K562 (cell line): ENCODE measurements around the gene EPB42. TPM values are rescaled to one million over a fixed set of nuclear protein-coding genes. Genes with fewer than 3 reads are reported as not detected.

Experiments used
- ATAC-seq: fragments of 200-7000 bp; cut with Tn5 transposase; 3 replicates; pipeline ENCODE4 v1.9.1; 2020; ENCODE audit warnings: moderate library complexity
- BruUV-seq: library from RNA; stranded (reverse); fragments of 400-500 nt; replicated peaks from 2 replicates; lab custom pipeline; 2021; lab: Mats Ljungman, UMichigan
- CTCF ChIA-PET: fragments of 300-600 bp; formaldehyde crosslinking; extraction: SDS; loops from one replicate; lab custom pipeline; 2021; ENCODE audit warnings: low intra/inter-chr PET ratio; lab: Yijun Ruan, JAX
- POLR2A ChIA-PET: fragments of 300-600, 350-650 bp; sonication (Branson Sonifier 250); formaldehyde crosslinking; extraction: SDS; loops from one replicate; lab custom pipeline; 2021; ENCODE audit warnings: antibody characterized with exemption, inconsistent platforms; lab: Yijun Ruan, JAX
- DNase-seq, 4 experiments: peaks; one replicate each; pipeline versions ENCODE4 v3.0.0 to v3.0.0-alpha.2; 2011 to 2018; ENCODE audit warnings: low spot score in 3 of 4, mixed read lengths in 3 of 4; ENCODE audit errors: extremely low read depth in 1 of 4
- FAIRE-seq: peaks from 2 replicates; lab custom pipeline; 2011; peaks lifted over from hg19 to GRCh38; lab: Jason Lieb, UNC
- H2AFZ ChIP-seq: 2 replicates; pipeline ENCODE4 v1.6.0; 2011; ENCODE audit warnings: low read depth, low read length, control low read depth, inconsistent platforms
- H3K27ac ChIP-seq: fragments of 200-600 bp; 3 replicates; pipeline ENCODE4 v1.8.0; 2011; ENCODE audit warnings: low read depth, mild to moderate bottlenecking, control low read depth, inconsistent platforms, low read length, moderate library complexity, mixed read lengths; ENCODE audit errors: extremely low read depth
- H3K27me3 ChIP-seq, 2 experiments: fragments of 300-600 bp in 1 of 2; 2 replicates in 1 of 2; 3 replicates in 1 of 2; pipeline versions ENCODE4 v1.6.0 to v1.8.0; 2011; ENCODE audit warnings: inconsistent platforms in 2 of 2, low read length in 2 of 2, mild to moderate bottlenecking in 1 of 2, mixed read lengths in 1 of 2, moderate library complexity in 1 of 2; ENCODE audit not compliant: control insufficient read depth in 2 of 2, insufficient read depth in 2 of 2
- H3K36me3 ChIP-seq: fragments of 300-600 bp; 3 replicates; pipeline ENCODE4 v1.8.0; 2011; ENCODE audit warnings: mild to moderate bottlenecking, low read length, inconsistent platforms; ENCODE audit not compliant: control insufficient read depth, insufficient read depth
- H3K4me1 ChIP-seq, 2 experiments: fragments of 200-600 bp in 1 of 2; replicated peaks in 1 of 2; 2 replicates in 1 of 2; 3 replicates in 1 of 2; pipeline versions ENCODE4 v1.5.1 to v1.8.0; 2011; ENCODE audit warnings: inconsistent platforms in 2 of 2, low read length in 2 of 2, mild to moderate bottlenecking in 1 of 2, mixed read lengths in 1 of 2, moderate library complexity in 1 of 2; ENCODE audit not compliant: control insufficient read depth in 2 of 2, insufficient read depth in 2 of 2
- H3K4me2 ChIP-seq: 2 replicates; pipeline ENCODE4 v1.6.1; 2011; ENCODE audit warnings: low read length, control low read depth, inconsistent platforms, mixed read lengths; ENCODE audit not compliant: insufficient read depth
- H3K4me3 ChIP-seq: fragments of 200-600 bp; sonication (generic), shearing (Covaris generic); 2 replicates; pipeline ENCODE4 v1.5.1; 2016; ENCODE audit warnings: control low read depth, inconsistent platforms
- H3K79me2 ChIP-seq: fragments of 200-600 bp; 3 replicates; pipeline ENCODE4 v1.8.0; 2011; ENCODE audit warnings: low read length, inconsistent platforms; ENCODE audit not compliant: control insufficient read depth, insufficient read depth
- H3K9ac ChIP-seq, 2 experiments: 2 replicates each; pipeline versions ENCODE4 v1.6.0 to v1.6.1; 2011; ENCODE audit warnings: low read depth in 2 of 2, low read length in 2 of 2, control low read depth in 1 of 2, inconsistent platforms in 1 of 2, mild to moderate bottlenecking in 1 of 2, mixed read lengths in 1 of 2; ENCODE audit not compliant: insufficient read depth in 1 of 2
- H3K9me1 ChIP-seq: one replicate; pipeline ENCODE4 v1.6.0; 2011; ENCODE audit warnings: inconsistent platforms, mild to moderate bottlenecking, low read length, moderate library complexity; ENCODE audit not compliant: control insufficient read depth, insufficient read depth
- H3K9me3 ChIP-seq: replicated peaks from 2 replicates; pipeline ENCODE4 v1.5.1; 2011; ENCODE audit warnings: low read depth, low read length, inconsistent platforms; ENCODE audit not compliant: control insufficient read depth, insufficient read depth
- H4K20me1 ChIP-seq: replicated peaks from 2 replicates; pipeline ENCODE4 v1.6.1; 2011; ENCODE audit warnings: low read length, inconsistent platforms, mixed read lengths; ENCODE audit not compliant: control insufficient read depth, insufficient read depth
- ELK1 ChIP-seq: sonication (generic); formaldehyde crosslinking; IDR thresholded peaks from 2 replicates; pipeline ENCODE4 v1.8.1; 2022; ENCODE audit warnings: missing genetic modification reagents
- HNRNPUL1 ChIP-seq: fragments of 200-400 bp; formaldehyde crosslinking; IDR thresholded peaks from 2 replicates; pipeline ENCODE4 v1.6.1; 2017; ENCODE audit warnings: low read length
- KLF13 ChIP-seq: fragments of 450-650 bp; IDR thresholded peaks from 2 replicates; pipeline ENCODE4 v1.6.1; 2016; ENCODE audit warnings: missing genetic modification characterization, low read depth, mild to moderate bottlenecking, missing compliant biosample characterization, moderate library complexity, borderline replicate concordance
- MIER1 ChIP-seq: fragments of 450-650 bp; IDR thresholded peaks from 2 replicates; pipeline ENCODE4 v1.6.1; 2016; ENCODE audit warnings: antibody characterized with exemption, mild to moderate bottlenecking, low read depth
- NCOA1 ChIP-seq: fragments of 450-650 bp; IDR thresholded peaks from 2 replicates; pipeline ENCODE4 v1.6.1; 2016; ENCODE audit warnings: low read depth
- NCOA6 ChIP-seq: fragments of 450-650 bp; IDR thresholded peaks from 2 replicates; pipeline ENCODE4 v1.6.1; 2017; ENCODE audit warnings: mild to moderate bottlenecking
- NR2F6 ChIP-seq: fragments of 450-650 bp; formaldehyde crosslinking; IDR thresholded peaks from 2 replicates; pipeline ENCODE4 v1.4.0; 2020; ENCODE audit warnings: mild to moderate bottlenecking
- RBM25 ChIP-seq: fragments of 200-400 bp; formaldehyde crosslinking; IDR thresholded peaks from 2 replicates; pipeline ENCODE4 v1.6.1; 2018; ENCODE audit warnings: low read length, low read depth, moderate library complexity; ENCODE audit not compliant: severe bottlenecking
- TRIM24 ChIP-seq, 2 experiments: fragments of 450-650 bp; IDR thresholded peaks; 2 replicates each; pipeline ENCODE4 v1.6.1; 2016
- XRCC5 ChIP-seq: fragments of 200-400 bp; formaldehyde crosslinking; IDR thresholded peaks from 2 replicates; pipeline ENCODE4 v1.6.1; 2017; ENCODE audit warnings: low read depth, mild to moderate bottlenecking, low read length
- ZNF507 ChIP-seq: conservative IDR thresholded peaks from 2 replicates; pipeline ENCODE4 v1.6.1; 2017; ENCODE audit warnings: missing genetic modification characterization, missing compliant biosample characterization
- WGBS: fragments of 100-300 bp; shearing (Covaris generic); methylation state at CpG from one replicate; pipeline ENCODE4 v1.1.6; 2016; ENCODE audit warnings: low coverage, mixed read lengths; ENCODE audit not compliant: insufficient coverage; ENCODE audit errors: missing lambda C conversion rate; 5-methylcytosine and 5-hydroxymethylcytosine counted together
- in situ Hi-C: fragments of 300-500 bp; cut with MboI; formaldehyde crosslinking; loops from 4 replicates; pipeline ENCODE4 v1.15.0; 2018; ENCODE audit warnings: inconsistent platforms, mixed read lengths
- intact Hi-C: fragments of 100-400 bp; cut with micrococcal nuclease; formaldehyde crosslinking; loops from 2 replicates; pipeline ENCODE4 v1.14.2; 2022
- polyA plus RNA-seq, 8 experiments: library from polyadenylated mRNA; depleted of rRNA in 4 of 8; stranded (reverse) in 5 of 8; unstranded in 3 of 8; fragments of >200 nt; fragmentation: Nextera tagmentation in 2 of 8; fragmentation: Illumina TruSeq in 1 of 8; extraction: Ambion mirVana in 2 of 8; extraction: Trizol in 1 of 8; gene quantifications; 2 replicates each; pipeline versions ENCODE4 v1.2.1 to v1.2.3, GENCODE V29; 2011 to 2014; ENCODE audit warnings: inconsistent platforms in 1 of 8, missing spikeins in 1 of 8
- total RNA-seq, 7 experiments: library from RNA; depleted of rRNA in 6 of 7; stranded (reverse); fragments of >200 nt in 6 of 7; fragmentation: Illumina TruSeq in 2 of 7; extraction: Trizol in 2 of 7; gene quantifications; 2 replicates each; pipeline versions ENCODE4 v1.2.1 to v1.2.3, GENCODE V29; 2011 to 2021; ENCODE audit warnings: low replicate concordance in 1 of 7

EPB42 gene
- total and polyA plus RNA-seq, 9 of the 15 experiments (the other 6 are each of a cell fraction or from before 2014, with no cell fraction given) = 0.38 to 2.3 (median 1.4) TPM

DNA sequence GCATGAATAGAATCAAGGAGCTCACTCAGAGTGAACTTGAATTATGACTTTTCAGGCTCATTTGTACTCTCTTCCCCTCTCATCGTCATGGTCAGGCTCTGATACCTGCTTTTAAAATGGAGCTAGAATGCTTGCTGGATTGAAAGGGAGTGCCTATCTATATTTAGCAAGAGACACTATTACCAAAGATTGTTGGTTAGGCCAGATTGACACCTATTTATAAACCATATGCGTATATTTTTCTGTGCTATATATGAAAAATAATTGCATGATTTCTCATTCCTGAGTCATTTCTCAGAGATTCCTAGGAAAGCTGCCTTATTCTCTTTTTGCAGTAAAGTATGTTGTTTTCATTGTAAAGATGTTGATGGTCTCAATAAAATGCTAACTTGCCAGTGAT, 26.0 kb downstream of the EPB42 start:
- WGBS = 64% methylated on average over 2 of the region's 2 CpGs
- TF ChIP-seq NR2F6 (CRISPR knock-in tag) (no peak), TRIM24 (IDR thresholded peaks at IDR 0.05) (no peak), NCOA1 (no peak), NCOA6 (no peak), ELK1 (CRISPR knock-in tag) (no peak), ZNF507 (tag) (no peak), XRCC5 (no peak), KLF13 (tag) (no peak), MIER1 (no peak), HNRNPUL1 (no peak), RBM25 (no peak)
- TF ChIP-seq, all 486 proteins: peak for 0
- FAIRE-seq (no peak), DNase-seq (no peak), ATAC-seq (no peak)
- Histone ChIP-seq H3K4me3 (no peak overlapping the region), H3K9me1 (no peaks in the 10 kb centered on the region), H3K27ac (no peak overlapping the region), H3K4me2 (no peak overlapping the region), H3K36me3 (peaks cover 63% of the 10 kb centered on the region), H3K9me3 (peaks cover 2% of the 10 kb centered on the region; the same call in 1 of the 2 replicates), H3K79me2 (no peaks in the 10 kb centered on the region), H3K9ac (no peak overlapping the region), H3K4me1 (no peaks in the 10 kb centered on the region), H4K20me1 (no peaks in the 10 kb centered on the region), H2AFZ (no peak overlapping the region), H3K27me3 (no peaks in the 10 kb centered on the region)
- in situ Hi-C loops (no loop called here), intact Hi-C loops (no loop called here)
- ChIA-PET CTCF (no interaction called here), POLR2A (interaction anchor here (0.6 to 4.7 kb wide), 9 partner anchors 9 to 327 kb away, joined by 3 to 20 read pairs (median 3); partner anchors contain the start of gene CCNDBP1)
- BruUV-seq = no TSS peak
